ENCODE measurements around the gene SLC41A2.

GRCh38 chr12:104939089-104939488, 19.0 kb downstream of the SLC41A2 start:
- TF ChIP-seq CTCF (IDR thresholded peaks at IDR 0.05): no peak
- no peak for TF ChIP-seq POLR2A (IDR thresholded peaks at IDR 0.05)
